NCI-H1694 treated with DMSO at 0.1 percent for 48 hours (cell line): Measurements from ENCODE around the gene CC2D1A.
A peak's percentile ranks its signal among the peaks of the same experiment; 100 is the strongest.
"Not testable (repeated sequence)": the region's sequence is repeated elsewhere in the genome, so short reads cannot be mapped to it uniquely, and the experiment has no call there.

Experiments
- DNase-seq: peaks from one replicate; lab custom pipeline; 2025; lab: John Stamatoyannopoulos, UW

CC2D1A gene

GRCh38 chr19:13908674-13909073 lies 2.7 kb downstream of the CC2D1A start:
- DNase-seq, result no peak

- DNase-seq, result no peak
These were observed 3.4 kb downstream of the CC2D1A start for GRCh38 chr19:13909430-13909829.

GRCh38 chr19:13913352-13913751 lies 7.4 kb downstream of the CC2D1A start:
- DNase-seq, result no peak

GRCh38 chr19:13914777-13915176 lies 8.8 kb downstream of the CC2D1A start:
- no peak for DNase-seq

DNA sequence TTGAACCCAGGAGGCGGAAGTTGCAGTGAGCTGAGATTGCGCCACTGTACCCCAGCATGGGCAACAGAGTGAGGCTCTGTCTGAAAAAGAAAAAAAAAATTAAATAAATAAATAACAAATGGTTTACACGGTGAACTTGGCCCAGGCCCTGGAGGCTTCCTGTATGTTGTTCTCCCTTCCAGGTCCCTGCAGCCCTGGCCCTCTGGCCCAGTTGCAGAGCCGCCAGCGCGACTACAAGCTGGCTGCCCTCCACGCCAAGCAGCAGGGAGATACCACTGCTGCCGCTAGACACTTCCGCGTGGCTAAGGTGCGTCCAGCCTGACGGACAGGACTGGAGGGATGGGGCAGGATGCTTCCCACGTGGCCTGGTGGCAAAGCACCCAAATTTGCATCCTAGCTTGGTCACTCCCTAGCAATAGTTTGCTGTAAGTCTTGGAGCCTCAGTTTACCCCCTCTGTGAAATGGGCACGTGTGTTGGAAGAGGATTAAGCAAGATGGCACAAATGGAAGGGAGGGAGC lies 11.9 kb downstream of the CC2D1A start:
- DNase-seq, result no peak

DNA sequence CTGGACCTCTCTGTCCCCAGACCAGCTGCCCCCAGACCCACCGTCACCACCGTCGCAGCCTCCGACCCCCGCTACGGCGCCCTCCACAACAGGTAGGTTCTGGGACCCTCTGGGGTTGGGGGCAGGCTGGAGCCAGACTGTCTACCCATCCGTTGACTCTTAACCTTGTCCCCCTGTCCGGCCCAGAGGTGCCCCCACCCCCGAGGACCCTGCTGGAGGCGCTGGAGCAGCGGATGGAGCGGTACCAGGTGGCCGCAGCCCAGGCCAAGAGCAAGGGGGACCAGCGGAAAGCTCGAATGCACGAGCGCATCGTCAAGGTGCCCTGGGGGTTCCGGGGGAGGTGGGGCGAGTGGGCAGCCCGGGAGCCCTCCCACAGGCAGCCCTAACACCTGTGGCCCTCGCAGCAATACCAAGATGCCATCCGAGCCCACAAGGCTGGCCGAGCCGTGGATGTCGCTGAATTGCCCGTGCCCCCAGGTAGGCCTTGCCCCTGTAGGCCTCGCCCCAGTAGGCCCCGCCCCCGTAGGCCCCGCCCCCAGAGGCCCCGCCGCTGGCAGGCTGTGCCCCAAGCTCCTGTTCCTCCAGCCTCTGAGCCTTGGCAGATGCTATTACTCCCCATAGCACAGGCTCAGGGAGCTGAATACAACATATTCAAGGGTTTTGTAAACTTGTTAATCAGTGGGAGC lies 12.9 kb downstream of the CC2D1A start:
- DNase-seq, result no peak

GRCh38 chr19:13920524-13920923 lies 14.5 kb downstream of the CC2D1A start:
- DNase-seq, result no peak

DNA sequence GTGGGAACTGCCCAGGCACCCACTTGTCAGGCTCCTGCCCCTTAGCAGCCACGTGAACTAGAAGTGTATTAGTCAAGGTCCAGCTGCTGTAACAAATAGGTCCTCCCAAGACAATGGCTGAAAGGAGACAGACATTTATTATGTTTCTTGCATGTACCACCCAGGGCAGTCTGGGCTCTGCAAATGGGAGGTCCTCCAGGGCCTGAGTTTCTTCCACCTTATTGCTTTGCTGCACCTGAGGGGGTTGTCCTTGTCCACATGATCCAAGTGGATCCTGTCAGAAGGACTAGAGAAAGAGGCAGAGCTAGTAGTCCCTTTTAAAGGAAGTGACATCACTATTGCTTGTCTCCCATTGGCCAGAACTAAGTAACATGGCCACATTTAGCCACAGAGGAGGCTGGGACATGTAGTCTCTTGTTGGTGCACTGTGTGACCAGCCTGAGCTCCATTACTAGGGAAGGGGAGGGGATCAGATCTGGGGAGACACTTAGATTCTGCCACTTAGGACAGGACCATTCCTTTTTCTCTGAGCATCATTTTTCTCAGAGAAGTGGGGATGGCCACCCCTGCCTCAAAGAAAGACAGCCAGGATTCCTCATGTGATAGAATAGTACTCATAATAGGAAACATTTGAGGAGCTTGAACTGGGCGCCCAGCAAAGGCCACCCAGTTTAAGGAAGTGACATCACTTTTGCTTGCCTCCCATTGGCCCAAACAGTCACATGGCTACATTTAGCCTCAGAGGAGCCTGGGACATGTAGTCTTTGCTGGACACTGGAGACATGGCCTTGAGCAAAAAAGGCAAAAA lies 15.1 kb downstream of the CC2D1A start:
- peak; percentile 18 for DNase-seq

GRCh38 chr19:13922118-13922517 lies 16.1 kb downstream of the CC2D1A start:
- DNase-seq, result not testable (repeated sequence)

- DNase-seq, result no peak
These were observed 17.4 kb downstream of the CC2D1A start for GRCh38 chr19:13923194-13923987.

DNA sequence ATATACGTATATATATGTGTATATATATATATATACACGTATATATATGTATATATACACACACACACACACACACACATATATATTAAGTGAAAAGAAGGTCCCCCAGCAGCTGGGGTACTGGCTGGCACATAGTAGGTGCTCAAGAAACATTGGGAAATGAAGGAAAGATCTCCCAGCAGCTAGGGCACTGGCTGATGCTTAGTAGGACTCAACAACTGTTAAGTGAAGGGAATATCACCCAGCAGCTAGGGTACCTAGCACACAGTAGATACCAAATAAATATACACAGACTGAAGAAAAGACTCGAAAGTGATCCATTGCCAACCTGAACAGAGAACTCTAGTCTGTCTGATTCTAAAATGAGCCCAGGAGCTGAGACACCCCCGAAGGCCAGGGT lies 20.0 kb downstream of the CC2D1A start:
- no peak for DNase-seq

DNA sequence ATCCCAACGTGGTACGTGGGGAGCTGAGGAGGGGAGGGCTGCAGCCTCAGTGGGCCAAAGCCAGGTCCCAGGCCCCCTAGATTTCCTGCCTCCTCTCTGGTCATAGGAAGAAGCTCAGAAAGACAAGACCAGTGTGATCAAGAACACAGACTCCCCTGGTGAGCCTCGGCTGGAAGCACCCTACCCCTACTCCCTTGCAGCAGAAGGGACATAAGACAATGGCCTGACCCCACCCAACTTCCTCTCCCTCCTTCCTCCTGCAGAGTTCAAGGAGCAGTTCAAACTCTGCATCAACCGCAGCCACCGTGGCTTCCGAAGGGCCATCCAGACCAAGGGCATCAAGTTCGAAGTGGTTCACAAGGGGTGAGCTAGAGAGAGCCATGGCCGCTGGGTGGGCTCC lies 20.7 kb downstream of the CC2D1A start:
- DNase-seq, result no peak

DNA sequence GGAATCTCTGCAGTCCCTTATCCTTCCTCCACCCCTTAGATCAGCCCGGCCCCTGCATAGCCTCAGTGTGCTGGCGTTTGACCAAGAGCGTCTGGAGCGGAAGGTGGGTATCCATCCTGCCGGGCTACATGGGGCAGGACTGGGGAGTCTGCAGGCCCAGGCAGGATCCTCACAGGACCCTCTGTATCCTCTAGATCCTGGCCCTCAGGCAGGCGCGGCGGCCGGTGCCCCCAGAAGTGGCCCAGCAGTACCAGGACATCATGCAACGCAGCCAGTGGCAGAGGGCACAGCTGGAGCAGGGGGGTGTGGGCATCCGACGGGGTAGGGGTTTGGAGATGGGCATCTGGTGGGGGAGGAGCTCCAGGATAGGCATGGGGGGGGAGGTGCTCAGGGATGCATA lies 23.3 kb downstream of the CC2D1A start:
- DNase-seq, result no peak

- no peak for DNase-seq
These were observed 24.0 kb downstream of the CC2D1A start for GRCh38 chr19:13929956-13930355.

DNA sequence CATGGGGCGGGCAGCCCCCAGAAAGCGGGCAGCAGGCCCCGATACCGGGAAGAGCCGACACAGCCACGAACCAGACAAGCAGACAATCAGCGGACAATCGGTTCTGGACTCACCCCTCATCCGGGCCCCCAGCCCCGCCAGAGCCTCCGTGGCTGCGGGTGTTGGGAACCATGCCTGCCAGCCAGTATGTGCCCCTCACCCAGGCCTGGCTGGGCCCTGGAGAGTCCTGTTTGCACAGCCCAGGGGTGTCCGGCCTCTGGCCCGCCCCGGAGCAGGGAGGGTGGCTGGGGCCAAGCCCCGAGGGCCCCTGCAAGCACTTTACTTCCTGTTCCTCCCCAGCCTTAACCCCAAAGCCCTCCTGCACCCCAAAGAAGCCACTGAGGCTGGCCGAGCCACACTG lies 24.4 kb downstream of the CC2D1A start:
- DNase-seq, result no peak

DNA sequence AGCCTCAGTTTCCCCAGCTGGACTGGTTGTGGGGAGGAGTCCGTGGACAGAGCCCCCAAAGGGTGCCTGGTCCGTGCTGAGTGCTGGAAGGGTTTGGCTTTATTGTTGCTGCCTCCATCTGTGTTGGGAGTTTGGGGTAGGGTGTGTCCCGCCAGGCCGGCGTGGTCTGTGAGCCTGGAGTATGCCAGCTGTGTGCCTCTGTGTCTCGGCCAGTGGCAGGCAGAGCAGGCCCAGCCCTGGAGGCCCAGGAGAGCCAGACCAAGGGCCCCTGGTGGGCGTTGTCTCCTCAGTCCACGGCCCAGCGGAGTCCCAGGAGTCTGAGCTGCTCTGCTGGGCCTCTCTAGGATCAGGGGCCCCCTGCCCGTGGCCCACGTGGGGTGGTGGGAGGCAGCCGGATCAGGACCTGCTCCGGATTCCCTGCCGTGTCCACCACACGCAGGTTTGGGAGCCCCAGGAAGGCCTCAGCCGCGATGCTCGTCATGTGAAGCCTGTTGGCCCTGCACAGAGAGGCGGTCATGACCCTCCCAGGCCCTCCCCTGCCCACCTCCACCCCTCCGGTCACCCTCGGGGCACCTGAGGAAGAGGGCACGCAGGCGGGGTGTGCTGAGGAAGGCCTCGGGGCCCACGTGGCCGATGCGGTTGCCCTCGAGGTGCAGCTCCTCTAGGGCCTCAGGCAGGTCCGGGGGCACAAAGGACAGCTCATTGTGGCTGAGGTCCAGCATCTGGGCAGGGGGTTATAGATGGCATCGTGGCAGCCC lies 25.6 kb downstream of the CC2D1A start:
- DNase-seq, result no peak

- DNase-seq, result no peak
These were observed 26.2 kb downstream of the CC2D1A start for GRCh38 chr19:13932149-13932637.

DNA sequence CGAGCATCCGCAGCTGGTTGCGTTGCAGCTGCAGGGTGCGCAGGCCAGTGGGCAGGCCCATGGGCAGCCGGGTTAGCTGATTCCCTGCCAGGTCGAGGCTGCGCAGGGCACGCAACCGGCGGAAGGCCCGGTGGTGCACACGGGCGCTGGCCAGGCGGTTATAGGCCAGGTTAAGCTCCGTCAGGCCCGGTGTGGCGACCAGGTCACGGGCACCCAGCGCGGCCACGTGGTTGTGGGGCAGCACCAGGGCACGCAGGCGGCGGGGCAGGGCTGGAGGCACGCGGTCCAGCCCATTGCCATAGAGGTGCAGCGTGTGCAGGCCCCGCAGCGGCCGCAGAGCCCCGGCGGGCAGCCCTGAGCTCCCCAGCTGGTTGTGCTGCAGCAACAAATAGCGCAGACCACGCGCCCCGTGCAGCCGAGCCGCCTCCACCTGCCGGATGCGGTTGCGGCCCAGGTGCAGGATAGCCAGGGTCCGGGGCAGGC lies 27.0 kb downstream of the CC2D1A start:
- no peak for DNase-seq

- DNase-seq, result no peak
These were observed 28.7 kb downstream of the CC2D1A start for GRCh38 chr19:13934785-13935109.

DNA sequence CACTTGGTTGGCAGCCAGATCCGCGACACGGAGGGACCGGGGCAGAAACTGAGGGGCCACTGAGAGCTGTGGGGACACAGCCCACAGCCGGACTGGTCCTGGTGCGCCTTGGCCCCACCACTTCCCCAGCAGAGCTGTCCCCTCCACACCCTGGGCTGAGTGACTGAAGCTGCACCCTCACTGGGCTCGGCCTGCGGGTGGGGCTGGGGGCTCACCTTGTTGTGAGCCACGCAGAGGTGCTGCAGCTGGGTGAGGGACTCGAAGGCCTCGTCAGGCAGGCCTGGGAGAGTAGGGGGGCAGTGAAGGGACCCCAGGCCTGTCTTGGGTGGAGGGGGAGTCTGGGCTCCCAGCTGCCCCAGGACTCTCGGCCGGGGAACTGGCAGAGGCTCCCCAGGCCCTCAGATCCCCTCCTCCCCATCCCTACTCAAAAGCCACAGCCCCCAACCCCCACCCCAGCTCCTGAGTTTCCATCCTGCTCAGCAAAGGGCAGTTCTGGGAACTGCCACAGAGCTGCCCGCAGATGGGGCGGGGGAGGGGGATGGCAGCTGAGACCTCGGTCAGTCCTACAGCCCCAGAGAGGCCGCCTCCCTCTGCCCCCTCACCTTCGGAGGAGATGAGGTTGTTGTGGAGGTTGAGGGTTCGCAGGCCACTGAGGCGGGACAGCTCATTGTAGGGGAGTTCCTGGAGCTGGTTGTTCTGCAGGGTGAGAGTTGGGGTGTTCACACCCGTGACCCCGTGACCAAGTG lies 29.9 kb downstream of the CC2D1A start:
- DNase-seq, result no peak
